NCI-H2227 treated with DMSO at 0.1 percent for 48 hours (cell line): ENCODE data around the gene UBAC2.

Experiments used
- DNase-seq: peaks from one replicate; lab custom pipeline; 2025; lab: John Stamatoyannopoulos, UW

UBAC2 gene

GRCh38 chr13:99415851-99416331 lies 215.2 kb downstream of the UBAC2 start:
- no peak for DNase-seq

- DNase-seq, result no peak
Observed at GRCh38 chr13:99416411-99417121, 215.9 kb downstream of the UBAC2 start.

- peak; percentile 6 for DNase-seq
Observed at GRCh38 chr13:99417201-99418102, 216.8 kb downstream of the UBAC2 start.

GRCh38 chr13:99418103-99418842 lies 217.6 kb downstream of the UBAC2 start:
- DNase-seq, result no peak

GRCh38 chr13:99418843-99419140 lies 218.1 kb downstream of the UBAC2 start:
- DNase-seq, result no peak

GRCh38 chr13:99419591-99420243 lies 219.1 kb downstream of the UBAC2 start:
- no peak for DNase-seq

GRCh38 chr13:99421271-99421670 lies 220.6 kb downstream of the UBAC2 start:
- DNase-seq, result no peak

GRCh38 chr13:99421758-99422585 lies 221.3 kb downstream of the UBAC2 start:
- DNase-seq, result no peak

- no peak for DNase-seq
Observed at GRCh38 chr13:99422586-99423220, 222.0 kb downstream of the UBAC2 start.

- no peak for DNase-seq
Observed at GRCh38 chr13:99425485-99426341, 225.1 kb downstream of the UBAC2 start.

GRCh38 chr13:99426426-99426825 lies 225.8 kb downstream of the UBAC2 start:
- no peak for DNase-seq

- DNase-seq, result no peak
Observed at GRCh38 chr13:99429670-99430069, 229.0 kb downstream of the UBAC2 start.

- DNase-seq, result no peak
Observed at GRCh38 chr13:99431927-99432608, 231.4 kb downstream of the UBAC2 start.

GRCh38 chr13:99432609-99433542 lies 232.2 kb downstream of the UBAC2 start:
- no peak for DNase-seq

GRCh38 chr13:99433543-99434075 lies 233.0 kb downstream of the UBAC2 start:
- DNase-seq, result no peak

- no peak for DNase-seq
Observed at GRCh38 chr13:99434258-99434788, 233.7 kb downstream of the UBAC2 start.

GRCh38 chr13:99435116-99435515 lies 234.5 kb downstream of the UBAC2 start:
- DNase-seq, result no peak
